GM19324 (cell line): ENCODE data around the gene TBCC.
"Not testable (repeated sequence)": the region's sequence is repeated elsewhere in the genome, so short reads cannot be mapped to it uniquely, and the experiment has no call there.

Experiments used
- ATAC-seq: cut with Tn5 transposase; IDR thresholded peaks from one replicate; pipeline ENCODE4 v1.9.1; 2021; ENCODE audit warnings: mild to moderate bottlenecking, moderate library complexity; ENCODE audit not compliant: unreplicated experiment, low FRiP score

The TBCC gene

GRCh38 chr6:42740725-42741124 is 5.2 kb downstream of the TBCC start:
- no peak for ATAC-seq

DNA sequence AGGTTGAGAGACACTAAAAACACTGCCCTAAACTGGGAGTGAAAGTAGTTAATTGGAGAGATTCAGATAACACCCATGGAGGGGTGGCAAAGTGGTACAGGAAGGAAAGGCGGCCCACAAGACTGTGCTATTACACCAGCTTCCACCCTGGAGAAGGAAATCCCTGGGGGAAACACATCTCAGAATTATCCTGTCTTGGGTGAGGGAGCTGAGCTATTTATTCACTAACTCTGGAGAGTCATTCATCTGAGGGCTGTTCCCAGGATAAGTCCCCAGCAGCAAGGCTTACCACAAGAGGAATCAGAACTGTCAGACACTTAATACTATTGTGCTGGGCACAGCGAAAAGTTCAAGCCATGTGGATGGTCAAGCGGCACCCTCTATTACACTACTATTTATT is 9.9 kb downstream of the TBCC start:
- ATAC-seq = no peak

DNA sequence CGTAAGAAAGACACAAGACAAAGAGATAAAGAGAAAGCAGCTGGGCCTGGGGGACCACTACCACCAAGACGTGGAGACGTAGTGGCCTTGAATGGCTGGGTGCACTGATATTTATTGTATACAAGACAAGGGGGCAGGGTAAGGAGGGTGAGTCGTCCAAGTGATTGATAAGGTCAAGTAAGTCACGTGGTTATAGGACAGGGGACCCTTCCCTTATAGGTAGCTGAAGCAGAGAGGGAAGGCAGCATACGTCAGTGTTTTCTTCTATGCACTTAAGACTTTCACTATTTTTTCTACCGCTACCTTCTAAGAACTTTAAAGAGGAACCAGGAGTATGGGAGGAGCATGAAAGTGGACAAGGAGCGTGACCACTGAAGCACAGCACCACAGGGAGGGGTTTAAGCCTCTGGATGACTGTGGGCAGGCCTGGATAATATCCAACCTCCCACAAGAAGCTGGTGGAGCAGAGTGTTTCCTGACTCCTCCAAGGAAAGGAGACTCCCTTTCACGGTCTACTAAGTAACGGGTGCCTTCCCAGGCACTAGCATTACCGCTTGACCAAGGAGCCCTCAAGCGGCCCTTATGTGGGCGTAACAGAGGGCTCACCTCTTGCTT is 11.9 kb downstream of the TBCC start:
- ATAC-seq = not testable (repeated sequence)

GRCh38 chr6:42729731-42730130 is 16.2 kb downstream of the TBCC start:
- no peak for ATAC-seq

DNA sequence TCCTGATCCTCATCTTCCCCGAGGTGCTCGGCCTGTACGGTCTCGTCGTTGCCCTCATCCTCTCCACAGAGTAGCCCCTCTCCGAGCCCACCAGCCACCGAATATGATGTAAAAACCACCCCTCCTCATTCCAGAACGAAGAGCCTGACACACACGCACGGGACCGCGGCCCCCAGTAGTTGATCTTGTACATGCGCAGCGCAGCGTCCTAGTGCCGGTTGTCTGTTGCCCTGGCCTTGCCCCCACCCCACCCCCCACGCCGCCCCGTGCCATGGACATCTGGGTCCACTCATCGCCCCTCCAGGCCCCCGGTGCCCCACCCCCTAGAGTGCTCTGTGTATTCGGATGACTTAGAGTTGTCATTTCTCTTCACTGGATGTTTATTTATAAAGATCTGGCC is 18.3 kb downstream of the TBCC start:
- no peak for ATAC-seq

DNA sequence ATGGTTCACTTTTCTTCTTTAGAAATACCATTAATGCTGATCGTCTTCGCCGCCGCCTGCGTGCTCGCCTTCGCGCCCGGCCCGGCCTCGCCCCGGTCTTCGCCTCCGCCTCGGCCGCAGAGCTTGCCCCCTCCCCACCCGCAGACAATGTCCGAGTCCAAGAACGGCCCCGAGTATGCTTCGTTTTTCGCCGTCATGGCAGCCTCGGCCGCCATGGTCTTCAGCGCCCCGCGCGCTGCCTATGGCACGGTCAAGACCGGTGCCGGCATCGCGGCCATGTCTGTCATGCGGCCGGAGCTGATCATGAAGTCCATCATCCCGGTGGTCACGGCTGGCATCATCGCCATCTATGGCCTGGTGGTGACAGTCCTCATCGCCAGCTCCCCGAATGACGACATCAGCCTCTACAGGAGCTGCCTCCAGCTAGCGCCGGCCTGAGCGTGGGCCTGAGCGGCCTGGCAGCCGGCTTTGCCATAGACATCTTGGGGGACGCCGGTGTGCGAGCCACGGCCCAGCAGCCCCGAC is 18.8 kb downstream of the TBCC start:
- no peak for ATAC-seq

DNA sequence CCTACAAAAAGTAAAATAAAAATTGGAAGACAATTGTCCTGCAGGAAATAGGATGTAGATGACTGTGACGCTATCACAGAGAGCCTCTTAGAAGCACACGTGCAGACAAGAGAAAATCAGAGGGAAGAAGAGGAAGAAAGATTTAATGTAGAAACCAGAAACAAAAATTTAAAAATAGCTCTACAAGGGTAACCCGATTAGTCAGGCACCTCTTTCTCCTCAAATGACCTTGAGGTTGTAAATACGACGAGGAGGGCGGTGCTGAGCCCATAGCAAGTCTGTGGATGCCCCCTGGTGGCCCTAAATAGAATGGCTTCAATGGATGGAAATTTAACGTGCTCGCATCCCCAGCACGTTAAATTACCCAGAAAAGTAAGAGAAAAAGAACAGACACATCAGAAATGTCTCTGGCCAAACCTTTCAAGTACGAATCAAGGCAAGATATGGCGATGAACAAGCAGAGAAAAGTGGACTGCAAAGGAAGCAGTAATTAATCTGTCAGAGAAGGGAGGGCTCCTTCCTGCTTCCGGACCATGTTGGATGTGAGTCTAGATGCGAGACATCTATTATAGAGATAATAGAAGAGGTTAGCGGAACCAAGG is 19.3 kb downstream of the TBCC start:
- no peak for ATAC-seq

DNA sequence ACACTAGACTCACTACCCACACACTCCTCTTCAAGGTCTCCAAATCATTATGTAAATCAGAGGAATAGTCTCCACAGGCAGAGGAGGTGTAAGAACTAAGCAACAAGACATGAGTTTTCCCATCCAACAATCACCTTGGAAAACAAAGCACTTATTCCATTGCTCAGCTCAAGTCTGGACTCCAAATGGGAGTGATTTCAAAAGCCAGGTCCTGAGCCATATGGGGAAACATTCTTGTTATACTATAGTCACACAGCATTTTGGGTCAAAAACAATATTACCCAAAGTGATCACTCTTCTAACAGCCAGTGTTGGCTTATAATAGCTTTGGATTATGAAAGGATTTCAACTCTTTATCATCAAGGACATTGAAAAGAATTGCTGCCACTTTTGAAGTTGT is 19.9 kb downstream of the TBCC start:
- ATAC-seq = no peak

DNA sequence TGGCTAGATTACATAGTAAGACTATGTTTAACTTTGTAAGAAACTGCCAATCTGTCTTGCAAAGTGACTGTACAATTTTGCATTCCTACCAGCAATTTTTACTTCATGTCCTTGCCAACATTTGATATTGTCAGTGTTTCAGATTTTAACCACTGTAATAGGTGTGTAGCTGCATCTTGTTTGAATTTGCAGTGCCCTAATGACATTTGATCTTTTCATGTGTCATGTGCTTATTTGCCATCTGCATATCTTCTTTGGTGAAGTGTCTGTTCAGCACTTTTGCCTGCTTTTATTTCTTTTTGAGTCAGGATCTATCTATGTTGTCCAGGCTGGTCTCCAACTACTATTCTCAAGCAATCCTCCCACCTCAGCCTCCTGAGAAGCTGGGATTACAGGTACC is 21.1 kb downstream of the TBCC start:
- no peak for ATAC-seq

DNA sequence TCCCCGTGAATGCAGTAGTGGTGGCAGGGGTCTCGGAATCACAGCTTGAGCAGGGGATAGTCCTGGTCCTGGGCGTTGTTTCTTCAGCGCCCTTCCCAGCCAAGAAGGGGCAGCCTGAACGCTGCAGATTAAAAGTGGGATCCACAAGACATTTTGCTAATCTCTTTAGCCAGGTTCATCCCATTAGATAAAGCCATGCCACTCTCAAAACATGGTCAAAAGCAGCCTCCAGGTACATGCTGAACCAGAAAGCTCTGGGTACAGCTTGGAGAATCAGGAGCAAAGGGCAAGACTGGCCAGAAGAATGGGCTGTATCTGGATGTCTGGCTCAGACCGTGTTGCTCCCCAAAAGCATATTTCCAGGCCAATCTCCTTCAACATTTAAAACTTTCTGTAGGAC is 23.4 kb downstream of the TBCC start, which contains the start of gene PRPH2:
PRPH2 (minus strand) TSS at position 101 of the 400 bp plus-strand sequence. CDS start 263 bp downstream, outside the sequence.
- ATAC-seq = no peak

DNA sequence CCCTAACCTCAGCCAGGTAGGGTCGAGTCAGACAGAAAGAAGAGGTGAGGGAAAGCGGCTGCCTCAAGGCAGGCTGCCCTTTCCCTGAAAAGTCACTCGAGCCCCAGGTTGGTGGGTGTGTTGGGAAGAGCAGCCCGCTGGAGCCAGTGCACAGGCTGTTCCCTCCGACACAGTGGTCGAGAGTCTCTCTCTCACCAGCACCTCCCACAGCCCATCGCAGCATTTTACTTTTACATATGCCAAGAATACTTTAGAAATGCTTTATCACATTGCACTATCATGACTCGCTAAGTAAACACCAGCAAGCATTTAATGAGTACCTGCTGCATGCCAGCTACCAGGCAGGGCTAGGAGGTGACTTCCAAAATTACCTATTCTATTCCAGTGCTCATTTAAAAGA is 25.2 kb downstream of the TBCC start:
- no peak for ATAC-seq

GRCh38 chr6:42715871-42716270 is 30.0 kb downstream of the TBCC start:
- ATAC-seq = no peak

- ATAC-seq = no peak
Measured at GRCh38 chr6:42714098-42714761, 31.7 kb downstream of the TBCC start.

DNA sequence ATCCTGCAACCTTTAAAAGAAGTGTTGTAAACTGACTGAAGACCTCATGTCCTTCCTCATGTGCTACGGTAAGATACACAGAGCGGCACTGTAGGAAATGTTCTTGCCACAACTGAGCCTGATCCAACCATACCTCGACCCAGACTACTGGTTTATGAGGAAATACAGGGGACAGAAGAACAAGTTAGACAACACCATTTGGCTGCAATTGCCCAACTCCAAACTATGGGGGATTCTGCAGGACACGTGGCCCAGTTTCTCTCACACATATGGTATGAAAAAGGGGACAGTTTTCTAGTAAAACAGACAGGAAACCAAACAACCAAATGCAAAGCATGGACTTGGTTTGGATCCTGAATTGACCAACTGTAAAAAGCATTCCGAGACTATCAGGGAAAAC is 34.0 kb downstream of the TBCC start:
- ATAC-seq = no peak

- no peak for ATAC-seq
Measured at GRCh38 chr6:42710316-42710715, 35.6 kb downstream of the TBCC start.

- ATAC-seq = no peak
Measured at GRCh38 chr6:42709871-42710270, 36.0 kb downstream of the TBCC start.

GRCh38 chr6:42708096-42708495 is 37.8 kb downstream of the TBCC start:
- ATAC-seq = no peak

- no peak for ATAC-seq
Measured at GRCh38 chr6:42707595-42707994, 38.3 kb downstream of the TBCC start.

GRCh38 chr6:42704937-42705374 is 40.9 kb downstream of the TBCC start:
- no peak for ATAC-seq

GRCh38 chr6:42704251-42704936 is 41.5 kb downstream of the TBCC start:
- no peak for ATAC-seq

- ATAC-seq = not testable (repeated sequence)
Measured at GRCh38 chr6:42702786-42703185, 43.1 kb downstream of the TBCC start.
